PC-9 (cell line): ENCODE data around the gene S100A5.

ENCODE experiments used
- CTCF ChIP-seq: fragments of 200-600 bp; sonication (generic); conservative IDR thresholded peaks from 2 replicates; pipeline ENCODE4 v1.6.1; 2017; ENCODE audit warnings: mixed run types, antibody characterized with exemption, mild to moderate bottlenecking, moderate library complexity
- EZH2 ChIP-seq: fragments of 200-600 bp; sonication (generic); IDR thresholded peaks from 2 replicates; pipeline ENCODE4 v1.8.0; 2017; ENCODE audit warnings: antibody characterized with exemption, low read depth

GRCh38 chr1:153565529-153566374 is 25.0 kb upstream of the S100A5 start, which contains the start of gene S100A2:
- TF ChIP-seq CTCF (no peak), EZH2 (no peak)
